SU-DHL-6 (cell line): ENCODE data around the gene BMP7.

ENCODE experiments used
- CTCF ChIP-seq: fragments of 200-600 bp; sonication (generic); IDR thresholded peaks from one replicate; pipeline ENCODE4 v1.5.1; 2017; ENCODE audit warnings: antibody characterized with exemption, mild to moderate bottlenecking, low read length, moderate library complexity; ENCODE audit not compliant: insufficient read depth, poor library complexity, severe bottlenecking
- EZH2phosphoT487 ChIP-seq: fragments of 200-600 bp; sonication (generic), shearing (Covaris generic); conservative IDR thresholded peaks from 2 replicates; pipeline ENCODE4 v1.6.1; 2018; ENCODE audit warnings: mild to moderate bottlenecking, antibody characterized with exemption, low read length, moderate library complexity, mixed read lengths

- no peak for TF ChIP-seq CTCF
- no peak for TF ChIP-seq EZH2phosphoT487
Measured at GRCh38 chr20:57136734-57137133, 129.7 kb downstream of the BMP7 start.
